IMR-90 (cell line): ENCODE data around the gene MRFAP1L1. TPM values are rescaled to one million over a fixed set of nuclear protein-coding genes. Genes with fewer than 3 reads are reported as not detected.

Experiments
- ATAC-seq: fragments of 200-7000 bp; cut with Tn5 transposase; 2 replicates; pipeline ENCODE4 v1.9.1; 2020; ENCODE audit warnings: low read depth, mild to moderate bottlenecking, moderate library complexity
- BruUV-seq: library from RNA; stranded (reverse); fragments of 400-500 nt; replicated peaks from 2 replicates; lab custom pipeline; 2021; lab: Mats Ljungman, UMichigan
- CTCF ChIA-PET: fragments of 300-600 bp; formaldehyde crosslinking; extraction: SDS; loops from one replicate; lab custom pipeline; 2021; ENCODE audit warnings: antibody characterized with exemption; lab: Yijun Ruan, JAX
- POLR2A ChIA-PET: fragments of 300-600 bp; sonication (Branson Sonifier 250); formaldehyde crosslinking; loops from one replicate; lab custom pipeline; 2022; ENCODE audit warnings: antibody characterized with exemption; ENCODE audit not compliant: unreplicated experiment; lab: Charles Lee
- DNase-seq: peaks from one replicate; pipeline ENCODE4 v3.0.0; 2013
- H2AFZ ChIP-seq: replicated peaks from 2 replicates; pipeline ENCODE3; 2013; ENCODE audit warnings: low read length, mild to moderate bottlenecking; ENCODE audit not compliant: poor library complexity
- H2AK5ac ChIP-seq: 2 replicates; pipeline ENCODE4 v1.6.1; 2013; ENCODE audit warnings: low read depth, low read length, inconsistent platforms
- H2AK9ac ChIP-seq: replicated peaks from 2 replicates; pipeline ENCODE3; 2013; ENCODE audit warnings: mild to moderate bottlenecking, low read depth, low read length, moderate library complexity; ENCODE audit not compliant: poor library complexity
- H2BK120ac ChIP-seq: 2 replicates; pipeline ENCODE4 v1.6.1; 2013; ENCODE audit warnings: low read depth, low read length, inconsistent platforms
- H2BK15ac ChIP-seq: 3 replicates; pipeline ENCODE4 v1.6.1; 2013; ENCODE audit warnings: low read depth, low read length, inconsistent platforms
- H2BK20ac ChIP-seq: 2 replicates; pipeline ENCODE4 v1.6.1; 2013; ENCODE audit warnings: low read depth, mild to moderate bottlenecking, inconsistent platforms, low read length, moderate library complexity
- H2BK5ac ChIP-seq: 2 replicates; pipeline ENCODE4 v1.6.1; 2013; ENCODE audit warnings: mild to moderate bottlenecking, low read depth, low read length, inconsistent platforms; ENCODE audit not compliant: poor library complexity, severe bottlenecking
- H3K14ac ChIP-seq: replicated peaks from 2 replicates; pipeline ENCODE4 v1.6.1; 2013; ENCODE audit warnings: low read depth, low read length, inconsistent platforms
- H3K18ac ChIP-seq: 2 replicates; pipeline ENCODE4 v1.6.1; 2013; ENCODE audit warnings: low read depth, low read length, control low read depth
- H3K23ac ChIP-seq: 2 replicates; pipeline ENCODE4 v1.6.1; 2013; ENCODE audit warnings: low read depth, low read length, inconsistent platforms
- H3K27ac ChIP-seq: 2 replicates; pipeline ENCODE4 v1.5.1; 2013; ENCODE audit warnings: mild to moderate bottlenecking, control low read depth, low read length; ENCODE audit not compliant: insufficient read depth
- H3K27me3 ChIP-seq: 2 replicates; pipeline ENCODE4 v1.6.1; 2013; ENCODE audit warnings: low read length; ENCODE audit not compliant: control insufficient read depth, insufficient read depth
- H3K36me3 ChIP-seq: 2 replicates; pipeline ENCODE4 v1.6.1; 2013; ENCODE audit warnings: low read length, mixed read lengths; ENCODE audit not compliant: control insufficient read depth, insufficient read depth
- H3K4ac ChIP-seq: 2 replicates; pipeline ENCODE4 v1.6.1; 2013; ENCODE audit warnings: low read depth, low read length, inconsistent platforms
- H3K4me1 ChIP-seq: 2 replicates; pipeline ENCODE4 v1.6.1; 2013; ENCODE audit warnings: low read length, mixed read lengths; ENCODE audit not compliant: control insufficient read depth, insufficient read depth
- H3K4me2 ChIP-seq: 2 replicates; pipeline ENCODE4 v1.6.1; 2013; ENCODE audit warnings: low read depth, mild to moderate bottlenecking, control low read depth, low read length, moderate library complexity
- H3K4me3 ChIP-seq: 2 replicates; pipeline ENCODE4 v1.5.1; 2013; ENCODE audit warnings: low read depth, mild to moderate bottlenecking, control low read depth, low read length, moderate library complexity; ENCODE audit not compliant: insufficient read depth
- H3K56ac ChIP-seq: 2 replicates; pipeline ENCODE4 v1.6.1; 2013; ENCODE audit warnings: low read length, inconsistent platforms; ENCODE audit not compliant: insufficient read depth; ENCODE audit errors: extremely low read depth
- H3K79me1 ChIP-seq, 2 experiments: 2 replicates each; pipeline ENCODE4 v1.6.1; 2013; ENCODE audit warnings: low read length in 2 of 2, inconsistent platforms in 1 of 2, low read depth in 1 of 2
- H3K9ac ChIP-seq: 2 replicates; pipeline ENCODE4 v1.6.1; 2013; ENCODE audit warnings: low read depth, low read length, control low read depth
- H3K9me1 ChIP-seq: 2 replicates; pipeline ENCODE4 v1.6.1; 2013; ENCODE audit warnings: low read length, inconsistent platforms; ENCODE audit not compliant: insufficient read depth
- H3K9me3 ChIP-seq: 2 replicates; pipeline ENCODE4 v1.6.1; 2013; ENCODE audit warnings: low read length; ENCODE audit not compliant: control insufficient read depth, insufficient read depth
- H4K20me1 ChIP-seq: 2 replicates; pipeline ENCODE4 v1.6.1; 2013; ENCODE audit warnings: low read length, inconsistent platforms; ENCODE audit not compliant: insufficient read depth
- H4K5ac ChIP-seq: 2 replicates; pipeline ENCODE4 v1.6.1; 2013; ENCODE audit warnings: mild to moderate bottlenecking, low read depth, low read length, control low read depth
- H4K8ac ChIP-seq, 2 experiments: 2 replicates each; pipeline ENCODE4 v1.6.1; 2013; ENCODE audit warnings: low read depth in 2 of 2, low read length in 2 of 2, control low read depth in 1 of 2, inconsistent platforms in 1 of 2
- H4K91ac ChIP-seq: 2 replicates; pipeline ENCODE4 v1.6.1; 2013; ENCODE audit warnings: low read depth, low read length, inconsistent platforms; ENCODE audit not compliant: insufficient read depth
- BHLHE40 ChIP-seq: fragments of 150-350 bp; IDR thresholded peaks from 2 replicates; pipeline ENCODE4 v1.6.1; 2016; ENCODE audit warnings: mild to moderate bottlenecking, low read depth, low read length
- CEBPB ChIP-seq: IDR thresholded peaks from 2 replicates; pipeline ENCODE4 v1.6.1; 2012; ENCODE audit warnings: low read depth, low read length, improper control_type of control experiment
- CHD1 ChIP-seq: IDR thresholded peaks from 2 replicates; pipeline ENCODE4 v1.6.1; 2012; ENCODE audit warnings: low read depth, low read length, improper control_type of control experiment
- MAFK ChIP-seq: IDR thresholded peaks from 2 replicates; pipeline ENCODE4 v1.6.1; 2012; ENCODE audit warnings: low read depth, low read length, improper control_type of control experiment
- MXI1 ChIP-seq: IDR thresholded peaks from 2 replicates; pipeline ENCODE4 v1.6.1; 2012; ENCODE audit warnings: low read depth, mild to moderate bottlenecking, low read length, moderate library complexity, borderline replicate concordance
- POLR2A ChIP-seq: IDR thresholded peaks from 2 replicates; pipeline ENCODE4 v1.6.1; 2012; ENCODE audit warnings: mild to moderate bottlenecking, low read depth, low read length
- RCOR1 ChIP-seq: IDR thresholded peaks from 2 replicates; pipeline ENCODE4 v1.6.1; 2012; ENCODE audit warnings: mild to moderate bottlenecking, low read length, improper control_type of control experiment; ENCODE audit not compliant: insufficient replicate concordance
- SMC3 ChIP-seq: fragments of 150-350 bp; IDR thresholded peaks from 2 replicates; pipeline ENCODE4 v1.6.1; 2016; ENCODE audit warnings: low read depth, mild to moderate bottlenecking, antibody characterized with exemption, low read length, moderate library complexity
- WGBS, 2 experiments: methylation state at CpG; one replicate each; pipeline versions ENCODE4 v1.1.5 to v1.1.7; 2013; ENCODE audit warnings: missing lambda C conversion rate in 2 of 2; ENCODE audit not compliant: insufficient read length in 1 of 2; ENCODE audit errors: extremely low coverage in 2 of 2; 5-methylcytosine and 5-hydroxymethylcytosine counted together
- dilution Hi-C: fragments of 300-500 bp; cut with HindIII; formaldehyde crosslinking; loops from one replicate; pipeline ENCODE4 v1.14.3; 2018; ENCODE audit warnings: low sequenced_read_pairs; ENCODE audit not compliant: unreplicated experiment
- in situ Hi-C: fragments of 300-500 bp; cut with MboI; formaldehyde crosslinking; loops from 3 replicates; pipeline ENCODE4 v1.14.3; 2019; ENCODE audit warnings: low sequenced_read_pairs, inconsistent platforms, mixed read lengths
- intact Hi-C: fragments of 100-400 bp; cut with micrococcal nuclease; formaldehyde crosslinking; loops from 2 replicates; pipeline ENCODE4 v1.10.0; 2022
- polyA plus RNA-seq, 3 experiments: library from polyadenylated mRNA; depleted of rRNA; stranded (reverse); fragments of >200 nt; gene quantifications; 2 replicates each; pipeline ENCODE4 v1.2.3, GENCODE V29; 2012; ENCODE audit warnings: low replicate concordance in 1 of 3
- total RNA-seq: library from RNA; depleted of rRNA; stranded (reverse); fragments of >200 nt; gene quantifications from 2 replicates; pipeline ENCODE4 v1.2.3, GENCODE V29; 2012
- TF ChIP-seq, protein P1 (sequence below): fragments of 150-350 bp; IDR thresholded peaks from 2 replicates; pipeline ENCODE4 v1.6.1; 2016; ENCODE audit warnings: low read depth, mild to moderate bottlenecking, low read length, moderate library complexity, borderline replicate concordance

The MRFAP1L1 gene
- total and polyA plus RNA-seq, 2 of the 4 experiments (the other 2 are of a cell fraction): 31.7 to 47.0 TPM

DNA sequence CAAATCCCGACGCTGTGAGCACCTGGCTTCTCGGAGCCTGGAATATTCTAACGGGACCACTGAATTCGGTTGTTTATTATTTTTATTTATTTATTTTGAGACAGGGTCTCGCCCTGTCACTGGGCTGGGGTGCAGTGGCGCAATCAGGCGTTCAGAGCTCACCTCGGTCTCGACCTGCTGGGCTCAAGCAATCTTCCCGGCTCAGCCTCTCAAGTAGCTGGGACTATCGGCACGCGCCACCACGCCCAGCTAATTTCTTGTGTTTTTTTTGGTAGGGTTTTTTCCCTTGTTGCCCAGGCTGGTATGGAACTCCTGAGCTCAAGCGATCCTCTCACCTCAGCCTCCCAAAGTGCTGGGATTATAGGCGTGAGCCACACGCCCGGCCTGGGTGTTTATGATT is 37.5 kb downstream of the MRFAP1L1 start:
- ATAC-seq (no peak), DNase-seq (no peak)
- Histone ChIP-seq H3K4ac (no peak overlapping the region), H3K14ac (no peak overlapping the region), H3K23ac (no peak overlapping the region), H4K20me1 (peaks cover 22% of the 10 kb centered on the region), H3K9me1 (peaks cover 24% of the 10 kb centered on the region), H3K9ac (no peak overlapping the region), H4K91ac (no peak overlapping the region), H2BK120ac (no peak overlapping the region), H4K5ac (no peak overlapping the region), H2AK9ac (no peak overlapping the region), H2AK5ac (no peak overlapping the region), H2AFZ (no peak overlapping the region), H3K18ac (no peak overlapping the region), H3K27ac (no peak overlapping the region), H3K79me1 (peaks cover 21 to 28% of the 10 kb centered on the region in 2 experiments; a peak in 3 of 4 replicates), H3K56ac (no peak overlapping the region), H2BK15ac (no peak overlapping the region), H3K4me3 (no peak overlapping the region), H2BK20ac (no peak overlapping the region), H3K4me1 (peaks cover 22% of the 10 kb centered on the region), H3K27me3 (no peaks in the 10 kb centered on the region), H4K8ac (no peak overlapping the region), H3K36me3 (peaks cover 7% of the 10 kb centered on the region), H3K9me3 (no peaks in the 10 kb centered on the region), H3K4me2 (no peak overlapping the region), H2BK5ac (no peak overlapping the region)
- in situ Hi-C loops: no loop called here
- no TSS peak for BruUV-seq
- CTCF ChIA-PET: no interaction called here
- dilution Hi-C loops: no loop called here
- no CpG with 5 or more reads among the region's 19 CpGs for WGBS, 2 experiments
- TF ChIP-seq SMC3 (no peak), CEBPB (no peak), RCOR1 (no peak), MAFK (no peak), BHLHE40 (no peak), CHD1 (no peak), MXI1 (no peak), POLR2A (no peak)
- TF ChIP-seq, protein P1, sequence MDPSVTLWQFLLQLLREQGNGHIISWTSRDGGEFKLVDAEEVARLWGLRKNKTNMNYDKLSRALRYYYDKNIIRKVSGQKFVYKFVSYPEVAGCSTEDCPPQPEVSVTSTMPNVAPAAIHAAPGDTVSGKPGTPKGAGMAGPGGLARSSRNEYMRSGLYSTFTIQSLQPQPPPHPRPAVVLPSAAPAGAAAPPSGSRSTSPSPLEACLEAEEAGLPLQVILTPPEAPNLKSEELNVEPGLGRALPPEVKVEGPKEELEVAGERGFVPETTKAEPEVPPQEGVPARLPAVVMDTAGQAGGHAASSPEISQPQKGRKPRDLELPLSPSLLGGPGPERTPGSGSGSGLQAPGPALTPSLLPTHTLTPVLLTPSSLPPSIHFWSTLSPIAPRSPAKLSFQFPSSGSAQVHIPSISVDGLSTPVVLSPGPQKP: no peak
- intact Hi-C loops: no loop called here
- POLR2A ChIA-PET: no interaction called here
